Daoy (cell line): Measurements from ENCODE around the gene TJAP1. TPM values are rescaled to one million over a fixed set of nuclear protein-coding genes. Genes with fewer than 3 reads are reported as not detected.

Source experiments
- DNase-seq: peaks from one replicate; pipeline ENCODE4 v3.0.0-alpha.2; 2015; ENCODE audit warnings: low read depth
- total RNA-seq: library from RNA; depleted of rRNA; stranded (reverse); fragments of >200 nt; shearing (Covaris generic); gene quantifications from 2 replicates; pipeline ENCODE4 v1.2.3, GENCODE V29; 2014

The TJAP1 gene
- total RNA-seq, 1 experiment from 2014 or later, result 16.8 TPM

DNA sequence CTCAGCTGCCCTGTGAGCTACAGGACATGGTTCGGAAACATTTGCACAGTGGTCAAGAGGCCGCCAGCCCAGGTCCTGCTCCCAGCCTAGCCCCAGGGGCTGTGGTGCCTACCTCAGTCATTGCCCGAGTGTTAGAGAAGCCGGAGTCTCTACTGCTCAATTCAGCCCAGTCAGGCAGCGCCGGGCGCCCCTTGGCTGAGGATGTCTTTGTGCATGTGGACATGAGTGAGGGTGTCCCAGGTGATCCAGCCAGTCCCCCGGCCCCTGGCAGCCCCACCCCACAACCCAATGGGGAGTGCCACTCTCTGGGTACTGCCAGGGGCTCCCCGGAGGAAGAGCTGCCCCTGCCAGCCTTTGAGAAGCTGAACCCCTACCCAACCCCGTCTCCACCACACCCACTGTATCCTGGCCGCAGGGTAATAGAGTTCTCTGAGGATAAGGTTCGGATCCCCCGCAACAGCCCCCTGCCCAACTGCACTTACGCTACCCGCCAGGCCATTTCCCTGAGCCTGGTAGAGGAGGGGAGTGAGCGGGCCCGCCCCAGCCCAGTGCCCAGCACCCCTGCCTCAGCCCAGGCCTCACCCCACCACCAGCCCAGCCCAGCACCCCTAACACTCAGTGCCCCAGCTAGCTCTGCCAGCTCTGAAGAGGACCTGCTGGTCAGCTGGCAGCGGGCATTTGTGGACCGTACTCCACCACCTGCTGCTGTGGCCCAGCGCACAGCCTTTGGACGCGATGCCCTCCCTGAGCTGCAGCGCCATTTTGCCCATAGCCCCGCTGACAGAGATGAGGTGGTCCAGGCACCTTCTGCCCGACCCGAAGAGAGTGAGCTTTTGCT, 27.6 kb downstream of the TJAP1 start:
- DNase-seq, result no peak

DNA sequence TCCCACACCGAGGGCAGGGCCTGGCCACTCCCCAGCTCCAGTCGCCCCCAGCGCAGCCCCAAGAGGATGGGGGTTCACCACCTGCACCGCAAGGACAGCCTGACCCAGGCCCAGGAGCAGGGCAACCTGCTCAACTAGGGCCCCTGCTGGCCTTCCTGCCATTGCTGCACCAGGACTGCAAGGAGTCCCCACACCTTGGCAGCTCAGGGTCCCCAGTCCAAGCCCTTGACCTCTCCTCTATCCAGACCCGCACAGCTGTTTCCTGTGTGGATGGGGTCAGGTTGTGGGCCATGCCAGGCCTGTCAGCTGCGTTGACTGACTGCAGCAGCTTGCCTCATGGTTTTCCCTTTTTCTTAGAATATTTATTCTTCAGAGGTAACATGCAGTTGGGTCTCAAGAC, 28.3 kb downstream of the TJAP1 start:
- DNase-seq, result no peak

DNA sequence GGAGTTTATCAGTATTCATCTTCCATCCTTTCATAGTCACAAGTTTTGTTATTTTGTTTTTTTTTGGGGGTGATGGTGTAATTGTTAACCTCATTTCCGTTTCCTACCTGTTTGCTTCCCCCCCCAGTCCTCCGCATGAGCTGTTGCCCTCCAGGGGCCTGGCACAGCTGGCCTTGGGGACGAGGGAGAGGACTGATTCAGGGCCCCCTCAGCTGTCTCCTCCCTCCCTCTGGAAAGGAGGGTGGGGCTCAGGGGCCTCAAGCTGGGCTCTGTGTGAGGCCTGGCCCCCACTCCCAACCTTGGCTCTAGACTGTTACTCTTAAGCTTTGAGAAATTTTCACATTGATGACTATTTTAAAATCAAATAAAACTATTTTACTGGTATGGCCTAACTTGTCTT, 28.8 kb downstream of the TJAP1 start:
- DNase-seq, result no peak

DNA sequence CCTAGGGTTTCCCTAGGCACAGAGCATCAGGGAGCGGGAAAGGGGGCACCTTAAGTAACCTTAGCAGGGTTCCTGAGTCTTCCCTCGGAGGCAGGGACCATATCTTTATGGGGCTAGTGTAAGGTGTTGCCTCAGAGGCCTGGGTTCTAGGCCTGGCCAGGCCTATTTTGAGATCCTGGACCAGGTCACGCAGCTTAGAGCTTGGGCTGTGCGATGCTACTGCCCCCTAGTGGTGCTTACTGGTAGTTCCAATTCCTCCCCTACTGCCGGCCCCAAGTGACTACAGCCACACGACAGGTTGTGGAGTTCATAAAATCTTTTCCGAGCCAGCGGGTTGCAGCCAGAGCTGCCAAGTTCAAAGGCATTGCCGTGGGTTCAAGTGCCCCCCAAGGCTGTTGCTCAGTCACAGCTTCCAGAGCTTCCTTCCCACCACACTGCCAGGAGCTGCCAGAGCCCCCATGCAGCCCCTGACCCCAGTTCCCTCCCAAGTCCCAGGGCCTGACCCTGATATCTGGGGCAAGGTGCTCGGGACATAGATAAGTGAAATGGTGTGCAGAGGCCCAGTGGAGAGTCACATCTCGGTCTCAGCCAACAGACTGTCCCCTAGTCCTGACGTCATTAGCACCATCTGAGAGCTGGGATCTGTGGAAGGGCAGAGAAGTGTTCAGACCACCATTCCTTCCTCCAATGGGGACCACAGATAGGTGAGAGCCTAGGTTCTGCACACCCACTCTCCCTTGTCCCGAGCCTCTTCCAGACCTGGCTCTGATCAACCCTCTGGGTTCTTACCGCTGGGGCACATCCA, 29.5 kb downstream of the TJAP1 start:
- peak; percentile 85 for DNase-seq

DNA sequence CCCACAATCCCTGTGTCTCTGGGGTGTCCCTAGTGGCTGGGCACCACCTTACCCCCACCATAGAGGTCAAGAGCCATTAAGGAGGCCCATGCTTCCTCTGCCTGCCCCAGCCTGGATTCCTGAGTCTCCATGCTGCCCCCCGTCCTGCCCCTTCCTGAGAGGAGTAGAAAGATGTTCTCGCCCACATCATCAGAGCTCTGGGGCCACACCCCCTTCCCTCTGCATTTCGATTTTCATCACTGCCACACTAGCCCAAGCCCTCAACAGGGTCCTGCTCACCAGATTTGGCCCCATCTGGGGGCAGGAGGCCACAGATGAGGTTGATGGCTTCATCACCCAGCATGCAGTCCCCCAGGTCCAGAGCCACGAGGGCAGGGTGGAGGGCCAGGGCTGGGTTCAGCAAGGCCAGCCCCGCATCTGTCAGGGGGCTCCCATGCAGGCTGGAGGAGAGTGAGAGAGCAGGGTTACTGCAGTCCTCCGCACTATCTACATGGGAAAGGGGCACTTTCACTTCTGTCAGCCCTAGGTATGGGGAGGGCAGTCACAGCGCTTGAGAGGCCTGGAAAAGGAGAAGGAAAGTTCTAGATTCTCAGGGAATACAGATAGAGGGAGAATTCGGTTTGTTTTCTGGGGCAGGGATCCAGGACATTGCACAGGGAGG, 31.2 kb downstream of the TJAP1 start:
- no peak for DNase-seq

DNA sequence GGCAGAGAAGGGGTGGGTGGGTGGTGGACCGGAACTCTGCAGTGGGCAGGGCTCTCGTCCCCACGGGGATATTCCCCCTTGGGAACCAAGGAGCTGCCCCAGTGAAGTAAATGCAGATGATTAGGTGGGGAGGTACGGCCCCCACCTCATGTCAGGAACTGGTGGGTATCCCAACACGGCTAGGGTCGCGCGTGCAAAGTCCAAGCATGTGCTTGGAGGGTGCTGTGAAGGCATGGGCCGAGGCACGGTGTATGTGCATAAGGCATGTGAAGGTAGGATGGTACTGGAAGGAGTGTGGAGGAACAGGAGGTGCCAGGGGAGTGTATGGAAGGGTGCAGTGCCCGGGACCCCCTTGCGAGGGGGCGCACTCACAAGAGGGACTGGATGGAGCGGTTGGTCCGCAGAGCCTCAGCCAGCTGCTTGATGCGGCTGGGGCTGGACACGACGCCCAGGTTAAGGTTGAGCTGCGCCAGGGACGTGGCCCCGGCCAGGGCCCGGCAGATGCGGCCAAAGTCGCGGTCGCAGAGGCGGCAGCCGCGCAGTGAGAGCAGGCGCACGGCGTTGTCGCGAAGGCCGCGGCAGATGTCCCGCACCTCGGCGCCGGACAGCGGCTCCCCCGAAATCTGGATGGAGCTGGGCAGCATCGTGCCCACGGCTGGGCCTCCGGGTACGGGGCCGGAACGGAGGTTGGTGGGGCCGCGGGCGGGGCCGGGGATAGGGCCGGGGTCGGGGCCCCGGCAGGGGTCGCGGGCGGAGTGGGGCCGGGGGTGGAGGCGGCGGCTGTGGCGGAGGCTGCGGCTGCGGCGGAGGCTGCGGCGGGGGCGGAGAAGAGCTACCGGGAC, 32.0 kb downstream of the TJAP1 start:
- DNase-seq, result no peak

DNA sequence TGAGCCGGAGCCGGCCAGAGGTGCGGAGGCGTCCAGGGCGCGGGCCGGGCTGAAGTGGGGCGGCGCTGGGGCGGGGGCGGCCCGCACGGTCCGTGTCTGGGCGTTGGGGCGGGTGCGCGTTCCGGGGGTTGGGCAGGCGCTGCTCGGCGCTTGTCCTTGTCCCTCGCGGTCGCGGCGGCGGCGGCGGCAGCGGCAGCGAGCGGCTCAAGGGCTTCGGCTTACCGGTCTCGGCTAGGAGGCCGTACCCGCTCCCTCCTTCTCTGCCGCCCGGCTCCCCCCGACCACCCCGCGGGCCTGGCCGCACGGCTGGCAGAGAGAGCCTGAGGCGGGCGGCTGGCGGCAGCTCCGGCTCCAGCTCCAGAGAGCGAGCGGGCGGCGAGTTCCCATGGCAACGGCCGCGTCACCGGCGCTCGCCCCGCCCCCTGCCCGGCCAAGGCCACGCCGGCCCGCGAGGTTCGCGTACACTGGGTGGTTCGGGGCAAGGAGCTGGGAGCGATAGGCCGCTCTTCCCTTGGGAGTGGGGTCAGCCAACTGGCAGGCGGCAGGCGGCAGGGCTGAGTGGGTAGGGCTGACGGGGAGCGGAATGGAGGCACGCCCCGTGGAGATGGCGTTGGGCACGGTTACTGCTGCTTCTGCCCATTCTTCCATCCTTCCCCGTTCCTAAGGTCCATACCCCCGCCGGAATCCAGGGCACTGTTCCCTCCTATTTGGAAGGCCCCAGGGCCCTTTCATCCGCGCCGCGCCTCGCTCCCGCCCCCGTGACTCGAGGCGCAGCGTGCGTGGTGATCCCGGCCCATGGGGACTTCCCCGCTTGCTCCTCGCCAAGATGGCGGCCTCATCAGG, 32.8 kb downstream of the TJAP1 start, which contains the start of gene LRRC73:
Gene LRRC73 (minus strand): TSS at position 363 of the 843 bp plus-strand sequence. CDS start 561 bp downstream, outside the sequence.
- DNase-seq, result peak; percentile 92

DNA sequence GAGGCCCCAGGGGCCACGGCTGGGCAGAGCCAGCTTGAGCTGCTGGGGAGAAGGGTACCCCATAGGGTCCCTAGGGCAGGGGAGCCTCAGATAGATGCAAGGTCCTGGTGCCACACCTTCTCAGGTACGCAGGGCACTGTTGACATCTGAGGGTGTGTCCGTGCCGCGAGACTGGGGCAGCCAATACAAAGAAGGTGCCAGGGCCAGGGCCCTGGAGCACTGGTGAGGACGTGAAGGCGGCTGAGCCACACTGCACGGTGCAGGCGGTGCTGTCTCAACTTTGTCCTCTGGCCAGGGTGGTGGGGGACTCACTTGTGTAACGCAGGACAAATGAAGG, 33.4 kb downstream of the TJAP1 start:
- no peak for DNase-seq

DNA sequence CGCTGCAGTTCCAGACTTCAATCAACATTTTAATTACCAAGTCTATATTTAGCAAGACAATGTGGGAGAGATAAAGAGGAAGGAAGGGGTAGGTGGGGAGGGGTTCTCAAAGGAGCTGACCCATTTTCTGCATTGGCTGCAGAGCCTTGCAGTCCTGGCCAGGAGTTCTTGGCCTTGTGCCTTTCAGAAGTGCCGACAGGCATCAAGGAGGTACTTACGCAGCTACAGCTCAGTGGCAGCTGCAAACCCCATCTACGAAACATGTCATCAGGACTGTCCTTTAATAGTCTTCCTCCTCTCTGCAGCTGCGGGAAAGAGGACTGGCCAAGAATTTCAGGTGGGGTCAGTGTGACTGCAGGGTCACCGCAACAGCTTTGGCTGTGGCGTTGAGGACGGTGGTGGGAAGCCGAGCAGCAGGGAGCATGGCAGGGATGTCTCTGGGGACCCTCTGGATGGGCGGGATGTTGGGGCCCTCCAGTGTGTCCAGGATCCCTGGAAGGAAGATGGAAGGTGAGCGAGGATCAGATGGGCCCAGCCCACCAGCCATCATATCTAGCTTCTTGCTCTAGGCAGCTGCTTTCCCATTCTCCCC, 34.5 kb downstream of the TJAP1 start:
- no peak for DNase-seq

DNA sequence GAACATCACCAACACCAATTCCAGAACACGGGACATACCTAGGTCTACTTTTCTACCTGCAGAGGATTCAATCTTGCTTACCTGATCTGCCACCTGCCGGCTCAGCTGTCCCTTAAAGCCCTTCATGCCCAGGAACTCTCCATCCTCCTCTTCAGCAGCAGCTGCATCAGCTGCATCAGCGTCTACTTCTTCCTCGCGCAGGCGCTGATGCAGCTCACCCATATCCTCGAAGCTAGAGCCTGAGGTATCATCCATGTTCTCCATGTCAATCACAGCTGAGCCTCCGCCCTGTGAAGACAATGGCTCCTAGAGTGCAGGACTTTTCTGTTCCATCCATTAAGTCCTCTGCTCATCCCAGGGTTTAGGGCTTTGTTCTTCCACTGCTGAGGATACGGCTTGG, 38.4 kb downstream of the TJAP1 start:
- no peak for DNase-seq

DNA sequence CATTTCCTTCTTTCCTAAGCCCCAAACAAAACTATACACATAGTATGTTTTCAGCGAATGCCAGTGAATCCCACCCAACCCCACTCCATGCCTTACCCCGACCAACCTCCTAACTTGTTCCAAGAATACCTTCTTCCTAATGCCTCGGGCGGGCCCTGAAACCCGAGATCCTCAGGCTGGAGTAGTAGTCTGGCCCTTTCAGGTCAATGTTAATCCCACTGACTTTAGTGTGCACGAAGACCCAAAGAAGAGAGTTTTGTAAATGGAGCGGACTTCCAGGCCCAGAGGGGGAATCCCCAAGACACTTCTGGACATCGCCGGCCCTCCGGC, 39.0 kb downstream of the TJAP1 start:
- DNase-seq, result no peak

DNA sequence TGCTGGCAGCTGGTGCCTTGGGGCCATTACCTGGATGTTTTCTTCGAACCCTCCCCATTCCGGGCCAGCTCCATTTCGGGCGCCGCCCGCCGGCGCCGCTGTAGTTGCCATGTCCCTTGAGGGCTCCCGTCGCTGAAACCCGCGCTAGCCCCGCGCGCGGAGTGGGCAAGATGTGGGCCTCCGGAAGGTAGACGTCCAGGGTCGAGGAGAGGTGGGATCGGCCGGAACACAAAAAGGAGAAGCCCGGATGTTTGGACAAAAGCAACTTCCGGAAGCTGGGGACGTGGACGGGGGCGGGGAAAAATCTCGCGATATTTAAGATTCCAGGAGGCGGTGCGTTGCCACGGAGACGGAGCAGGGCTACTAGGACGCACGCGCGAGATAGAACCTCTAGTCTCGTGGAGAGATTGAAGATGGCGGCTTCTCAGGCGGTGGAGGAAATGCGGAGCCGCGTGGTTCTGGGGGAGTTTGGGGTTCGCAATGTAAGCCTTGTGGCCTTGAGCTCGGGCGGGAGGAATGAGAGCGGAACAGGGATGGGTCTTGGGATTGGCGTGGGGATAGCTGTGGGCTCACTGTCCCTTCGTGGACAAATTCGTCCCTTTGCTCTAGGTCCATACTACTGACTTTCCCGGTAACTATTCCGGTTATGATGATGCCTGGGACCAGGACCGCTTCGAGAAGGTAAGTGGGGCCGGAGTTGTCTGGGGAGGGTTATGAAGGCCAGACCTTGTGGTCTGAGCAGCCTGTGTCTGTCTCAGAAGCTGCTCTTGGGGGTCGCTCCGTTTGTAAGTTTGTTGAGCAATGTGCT, 39.5 kb downstream of the TJAP1 start, which contains the start of the genes POLR1C and YIPF3:
Gene POLR1C (plus strand): TSS at position 393 of the 808 bp plus-strand sequence. CDS start 21 bp downstream, at position 414.
Gene YIPF3 (minus strand): TSS at position 230 of the 808 bp plus-strand sequence. CDS start 119 bp downstream, at position 111.
- DNase-seq, result peak; percentile 98

DNA sequence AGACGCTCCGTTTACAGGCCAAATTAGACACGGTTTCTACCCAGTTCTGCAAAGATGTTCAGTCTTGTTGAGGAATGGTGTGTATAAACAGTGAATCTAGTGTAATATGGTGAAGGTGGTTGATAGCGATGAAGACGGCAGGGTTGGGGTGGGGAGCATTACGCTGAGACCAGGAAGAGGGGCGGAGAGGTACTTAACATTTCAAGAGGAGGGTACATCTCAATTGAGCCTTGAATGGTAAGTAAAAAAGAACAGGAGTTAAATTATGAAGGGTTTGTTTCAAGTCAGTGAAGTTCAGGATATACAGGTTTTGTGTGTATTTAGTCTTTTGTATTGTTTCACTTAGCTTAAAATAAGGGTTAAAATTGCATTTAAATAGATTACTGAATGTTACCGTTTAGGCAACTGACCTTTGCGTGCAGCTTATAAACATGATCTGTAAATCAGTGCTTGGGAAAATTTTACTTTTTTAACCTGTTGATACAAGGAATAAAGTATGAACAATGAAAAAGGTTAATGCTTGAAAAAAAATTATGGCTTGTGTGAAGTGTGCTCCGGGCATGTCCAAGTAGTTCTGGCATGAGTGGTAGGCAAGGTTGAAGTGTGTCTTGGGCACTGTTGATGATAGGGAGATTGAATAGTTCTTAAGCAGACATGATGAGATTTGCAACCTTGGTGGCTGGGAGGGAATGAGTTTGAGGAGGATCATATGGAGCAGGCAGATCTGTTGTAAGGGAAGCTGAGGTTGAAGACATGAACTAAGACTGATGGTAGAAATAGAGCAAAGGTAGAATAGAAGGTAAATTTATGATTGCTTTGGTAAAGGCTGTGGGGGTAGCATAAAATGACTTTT, 40.4 kb downstream of the TJAP1 start:
- no peak for DNase-seq

DNA sequence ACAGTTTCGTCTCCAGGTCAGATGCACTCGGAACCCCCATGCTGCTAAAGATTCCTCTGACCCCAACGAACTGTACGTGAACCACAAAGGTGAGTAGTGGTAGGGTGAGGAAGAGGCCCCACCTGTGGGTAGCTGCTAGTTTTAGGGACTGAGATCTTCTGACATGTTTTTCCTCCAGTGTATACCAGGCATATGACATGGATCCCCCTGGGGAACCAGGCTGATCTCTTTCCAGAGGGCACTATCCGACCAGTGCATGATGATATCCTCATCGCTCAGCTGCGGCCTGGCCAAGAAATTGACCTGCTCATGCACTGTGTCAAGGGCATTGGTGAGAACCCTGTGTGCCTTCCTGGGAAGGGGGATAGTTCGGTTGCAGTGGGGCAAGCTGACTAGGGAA, 42.7 kb downstream of the TJAP1 start:
- DNase-seq, result no peak

DNA sequence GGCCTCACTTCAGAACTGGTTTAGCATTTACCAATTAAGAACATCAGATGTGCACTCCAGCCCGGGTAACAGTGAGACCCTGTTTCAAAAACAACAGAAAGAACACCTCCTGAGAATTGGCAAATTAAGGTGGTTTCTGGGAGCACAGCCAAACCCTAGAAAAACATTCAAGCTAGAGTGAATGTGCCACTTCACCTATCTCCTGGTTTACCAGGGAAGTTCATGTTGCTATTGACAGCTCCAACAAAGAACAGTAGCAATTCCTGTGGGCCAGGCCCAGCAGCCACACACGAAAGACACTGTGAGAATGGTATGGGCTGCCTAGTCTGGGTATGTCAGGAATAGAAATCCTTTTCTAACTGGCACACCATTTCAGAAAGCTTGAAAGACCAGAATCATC, 44.5 kb downstream of the TJAP1 start:
- no peak for DNase-seq

DNA sequence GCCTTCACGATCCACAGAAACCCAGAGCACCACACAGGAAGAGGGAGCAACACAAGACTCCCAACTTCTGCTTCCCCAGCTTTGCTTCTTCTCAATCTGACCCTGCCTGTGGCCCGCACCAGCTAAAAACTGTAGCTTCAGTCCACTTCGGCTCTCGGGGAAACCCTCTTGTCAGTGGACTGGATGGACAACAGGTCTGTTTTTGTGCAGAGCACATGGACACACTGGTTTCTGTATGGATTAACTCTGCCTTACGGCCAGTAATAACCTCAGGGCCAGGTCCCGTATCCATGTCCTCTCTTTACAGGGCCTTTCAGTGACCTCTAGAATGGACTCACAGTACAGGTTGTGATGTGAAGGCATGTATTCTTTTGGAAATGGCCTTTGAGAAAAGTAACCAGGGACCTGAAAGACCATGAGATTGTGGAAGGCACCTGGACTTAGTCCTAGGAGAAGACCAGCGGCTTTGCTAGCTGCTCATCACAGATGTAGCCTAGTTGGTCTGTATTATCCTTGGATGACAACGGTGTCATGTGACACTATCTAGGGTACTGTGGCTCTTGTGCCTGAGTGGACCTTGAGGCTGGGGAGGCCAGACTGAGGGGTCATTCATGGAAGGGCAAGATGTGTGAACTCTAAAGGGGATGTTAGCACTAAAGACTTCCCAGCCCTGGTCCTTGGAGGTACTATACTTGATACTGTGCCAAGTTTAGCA, 45.3 kb downstream of the TJAP1 start:
- DNase-seq, result no peak

DNA sequence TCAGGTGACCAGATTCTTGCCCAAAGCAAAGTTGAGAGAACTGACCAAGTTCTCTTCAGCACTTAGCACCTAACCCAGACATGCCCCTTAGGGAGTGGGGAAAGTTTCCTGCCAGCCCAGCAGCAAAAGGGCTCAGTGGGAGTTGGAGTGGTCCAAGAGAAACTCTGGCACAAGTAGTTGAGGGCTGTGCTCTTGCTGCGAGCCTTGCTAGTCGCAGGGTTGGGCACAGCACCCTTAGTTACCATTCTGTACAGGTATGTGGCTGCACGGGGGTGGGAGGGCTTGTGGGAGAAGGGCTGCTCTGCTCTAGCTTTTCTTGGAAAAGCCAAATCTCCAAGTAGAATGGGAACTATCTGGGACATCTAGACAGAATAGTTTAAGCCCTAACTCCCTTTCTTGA, 45.9 kb downstream of the TJAP1 start:
- no peak for DNase-seq
